ENCODE measurements around the gene RNU1-2.
A peak's percentile ranks its signal among the peaks of the same experiment; 100 is the strongest.

The RNU1-2 gene

GRCh38 chr1:16905110-16905867, 9.5 kb downstream of the RNU1-2 start:
- no peaks in the 10 kb centered on the region for H3K36me3 ChIP-seq (ENCODE audit: insufficient read depth, low read length)
- H3K27me3 ChIP-seq (ENCODE audit: insufficient read depth, low read length, poor library complexity): no peaks in the 10 kb centered on the region
- peak overlapping the region; percentile 87 for H2AFZ ChIP-seq (ENCODE audit: low read depth, low read length)
- peak overlapping the region; percentile 97 for H3K27ac ChIP-seq (ENCODE audit: low read length)
- peak overlapping the region; percentile 67 for H3K4me2 ChIP-seq (ENCODE audit: insufficient read depth, low read length)
- peak overlapping the region; percentile 61 for H3K9ac ChIP-seq (ENCODE audit: low read depth, low read length)
- H3K4me3 ChIP-seq (ENCODE audit: low read depth in 1 of 2, low read length in 2 of 2): peak overlapping the region; percentile 21 to 59; a peak in 3 of 4 replicates
- TF ChIP-seq CTCF (IDR thresholded peaks at IDR 0.05; ENCODE audit: borderline replicate concordance, extremely low read depth, low read length, poor library complexity, severe bottlenecking): no peak
- TF ChIP-seq EZH2 (IDR thresholded peaks at IDR 0.05; ENCODE audit: borderline replicate concordance, low read depth, low read length, severe bottlenecking): no peak
- H3K4me1 ChIP-seq (ENCODE audit: insufficient read depth, low read length): peaks cover 38% of the 10 kb centered on the region
- H3K9me3 ChIP-seq (ENCODE audit: insufficient read depth, low read length, severe bottlenecking): no peaks in the 10 kb centered on the region
- peak; percentile 72 for DNase-seq
- no peaks in the 10 kb centered on the region for H4K20me1 ChIP-seq (ENCODE audit: insufficient read depth, low read length)
- peak; percentile 78 for ATAC-seq (ENCODE audit: insufficient read depth, low read depth)
- H3K79me2 ChIP-seq (ENCODE audit: insufficient read depth, low read length): no peaks in the 10 kb centered on the region

GRCh38 chr1:16905868-16906702, 10.3 kb downstream of the RNU1-2 start:
- peak overlapping the region; percentile 61 for H3K9ac ChIP-seq (ENCODE audit: low read depth, low read length)

GRCh38 chr1:16906873-16907272, 11.1 kb downstream of the RNU1-2 start:
- Histone ChIP-seq H3K27me3 (ENCODE audit: insufficient read depth, low read length, poor library complexity) (no peaks in the 10 kb centered on the region), H3K9ac (ENCODE audit: low read depth, low read length) (no peak overlapping the region), H3K27ac (ENCODE audit: low read length) (no peak overlapping the region), H3K36me3 (ENCODE audit: insufficient read depth, low read length) (no peaks in the 10 kb centered on the region), H4K20me1 (ENCODE audit: insufficient read depth, low read length) (no peaks in the 10 kb centered on the region), H3K79me2 (ENCODE audit: insufficient read depth, low read length) (no peaks in the 10 kb centered on the region), H2AFZ (ENCODE audit: low read depth, low read length) (no peak overlapping the region), H3K4me2 (ENCODE audit: insufficient read depth, low read length) (peak overlapping the region; percentile 23; the same call in 1 of the 2 replicates), H3K4me3 (ENCODE audit: low read depth in 1 of 2, low read length in 2 of 2) (no peak overlapping the region), H3K4me1 (ENCODE audit: insufficient read depth, low read length) (peaks cover 38% of the 10 kb centered on the region), H3K9me3 (ENCODE audit: insufficient read depth, low read length, severe bottlenecking) (no peaks in the 10 kb centered on the region)
- TF ChIP-seq CTCF (IDR thresholded peaks at IDR 0.05; ENCODE audit: borderline replicate concordance, extremely low read depth, low read length, poor library complexity, severe bottlenecking): no peak
- TF ChIP-seq EZH2 (IDR thresholded peaks at IDR 0.05; ENCODE audit: borderline replicate concordance, low read depth, low read length, severe bottlenecking): no peak
- DNase-seq (no peak), ATAC-seq (ENCODE audit: insufficient read depth, low read depth) (no peak)

More at GRCh38 chr1:16905868-16906702, 10.3 kb downstream of the RNU1-2 start:
- Histone ChIP-seq H3K36me3 (ENCODE audit: insufficient read depth, low read length) (no peaks in the 10 kb centered on the region), H3K9me3 (ENCODE audit: insufficient read depth, low read length, severe bottlenecking) (no peaks in the 10 kb centered on the region), H4K20me1 (ENCODE audit: insufficient read depth, low read length) (no peaks in the 10 kb centered on the region), H2AFZ (ENCODE audit: low read depth, low read length) (no peak overlapping the region), H3K4me1 (ENCODE audit: insufficient read depth, low read length) (peaks cover 38% of the 10 kb centered on the region), H3K27ac (ENCODE audit: low read length) (peak overlapping the region; percentile 75), H3K79me2 (ENCODE audit: insufficient read depth, low read length) (no peaks in the 10 kb centered on the region), H3K4me2 (ENCODE audit: insufficient read depth, low read length) (peak overlapping the region; percentile 23), H3K4me3 (ENCODE audit: low read depth in 1 of 2, low read length in 2 of 2) (peak overlapping the region in 1 of 2 experiments; percentile 8; a peak in 2 of 4 replicates), H3K27me3 (ENCODE audit: insufficient read depth, low read length, poor library complexity) (no peaks in the 10 kb centered on the region)
- TF ChIP-seq EZH2 (IDR thresholded peaks at IDR 0.05; ENCODE audit: borderline replicate concordance, low read depth, low read length, severe bottlenecking) (no peak), CTCF (IDR thresholded peaks at IDR 0.05; ENCODE audit: borderline replicate concordance, extremely low read depth, low read length, poor library complexity, severe bottlenecking) (no peak)
- no peak for ATAC-seq (ENCODE audit: insufficient read depth, low read depth)
- no peak for DNase-seq
